Stimulated activated CD4-positive, alpha-beta T cell treated with anti-CD3 and anti-CD28 coated beads, Interleukin-2, amount 100 ng/mL, for 4 hours (primary cell): Measurements from ENCODE around the gene PICK1.
A peak's percentile ranks its signal among the peaks of the same experiment; 100 is the strongest.

Source experiments
- DNase-seq: peaks from one replicate; pipeline ENCODE4 v3.0.0-alpha.2; 2020; ENCODE audit warnings: low read depth

PICK1 gene

GRCh38 chr22:38049812-38050619, 7.2 kb upstream of the PICK1 start:
- no peak for DNase-seq

GRCh38 chr22:38050720-38051119, 6.5 kb upstream of the PICK1 start:
- DNase-seq = no peak

GRCh38 chr22:38051261-38051660, 5.9 kb upstream of the PICK1 start:
- no peak for DNase-seq

GRCh38 chr22:38051900-38052862, 5.0 kb upstream of the PICK1 start:
- peak; percentile 66 for DNase-seq

GRCh38 chr22:38062791-38063190, 5.6 kb downstream of the PICK1 start:
- DNase-seq = no peak

GRCh38 chr22:38065539-38065938, 8.3 kb downstream of the PICK1 start:
- DNase-seq = no peak

GRCh38 chr22:38066381-38067027, 9.3 kb downstream of the PICK1 start:
- no peak for DNase-seq

GRCh38 chr22:38067028-38067415, 9.8 kb downstream of the PICK1 start:
- no peak for DNase-seq

- DNase-seq = no peak
Observed at GRCh38 chr22:38067761-38068360, 10.7 kb downstream of the PICK1 start.

- DNase-seq = no peak
Observed at GRCh38 chr22:38068641-38069371, 11.6 kb downstream of the PICK1 start.

- DNase-seq = no peak
Observed at GRCh38 chr22:38069372-38070249, 12.4 kb downstream of the PICK1 start.

GRCh38 chr22:38070250-38070921, 13.2 kb downstream of the PICK1 start:
- no peak for DNase-seq

- DNase-seq = no peak
Observed at GRCh38 chr22:38071421-38072321, 14.5 kb downstream of the PICK1 start.

- DNase-seq = no peak
Observed at GRCh38 chr22:38072322-38073149, 15.3 kb downstream of the PICK1 start.

GRCh38 chr22:38073150-38074130, 16.2 kb downstream of the PICK1 start:
- DNase-seq = no peak
